ENCODE data around the gene CXorf58.

- TF ChIP-seq CTCF (IDR thresholded peaks at IDR 0.05) (no peak), CHD2 (IDR thresholded peaks at IDR 0.05; ENCODE audit: low read length, partially characterized antibody) (no peak), RAD21 (IDR thresholded peaks at IDR 0.05; ENCODE audit: low read length) (no peak), IRF3 (IDR thresholded peaks at IDR 0.05; ENCODE audit: low read depth, low read length) (no peak), SIN3A (IDR thresholded peaks at IDR 0.05; ENCODE audit: borderline replicate concordance, low read depth, low read length) (no peak)
- TF ChIP-seq, protein P1, sequence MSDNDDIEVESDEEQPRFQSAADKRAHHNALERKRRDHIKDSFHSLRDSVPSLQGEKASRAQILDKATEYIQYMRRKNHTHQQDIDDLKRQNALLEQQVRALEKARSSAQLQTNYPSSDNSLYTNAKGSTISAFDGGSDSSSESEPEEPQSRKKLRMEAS (IDR thresholded peaks at IDR 0.05; ENCODE audit: low read depth): no peak
Measured at GRCh38 chrX:23926015-23926414, 18.2 kb downstream of the CXorf58 start.
